ENCODE measurements around the gene PXYLP1.
"Not testable (repeated sequence)": the region's sequence is repeated elsewhere in the genome, so short reads cannot be mapped to it uniquely, and the experiment has no call there.

Gene PXYLP1

GRCh38 chr3:141294301-141294700 is 62.7 kb downstream of the PXYLP1 start:
- DNase-seq (ENCODE audit: low spot score): no peak

- peak; percentile 24 for DNase-seq (ENCODE audit: low spot score)
Observed at GRCh38 chr3:141294848-141295247, 63.2 kb downstream of the PXYLP1 start.

GRCh38 chr3:141300426-141300825 is 68.8 kb downstream of the PXYLP1 start:
- not testable (repeated sequence) for DNase-seq (ENCODE audit: low spot score)

- no peak for DNase-seq (ENCODE audit: low spot score)
Observed at GRCh38 chr3:141302364-141303141, 70.9 kb downstream of the PXYLP1 start.

GRCh38 chr3:141303481-141304223 is 72.0 kb downstream of the PXYLP1 start:
- peak; percentile 85 for DNase-seq (ENCODE audit: low spot score)

- no peak for DNase-seq (ENCODE audit: low spot score)
Observed at GRCh38 chr3:141305436-141305835, 73.8 kb downstream of the PXYLP1 start.

GRCh38 chr3:141306276-141306675 is 74.7 kb downstream of the PXYLP1 start:
- DNase-seq (ENCODE audit: low spot score): no peak

GRCh38 chr3:141306922-141307321 is 75.3 kb downstream of the PXYLP1 start:
- no peak for DNase-seq (ENCODE audit: low spot score)

- DNase-seq (ENCODE audit: low spot score): no peak
Observed at GRCh38 chr3:141307351-141308059, 75.9 kb downstream of the PXYLP1 start.

- no peak for DNase-seq (ENCODE audit: low spot score)
Observed at GRCh38 chr3:141308588-141309218, 77.1 kb downstream of the PXYLP1 start.

- no peak for DNase-seq (ENCODE audit: low spot score)
Observed at GRCh38 chr3:141311170-141311495, 79.5 kb downstream of the PXYLP1 start.

- peak; percentile 97 for DNase-seq (ENCODE audit: low spot score)
Observed at GRCh38 chr3:141311496-141312353, 80.1 kb downstream of the PXYLP1 start.

GRCh38 chr3:141312354-141313092 is 80.9 kb downstream of the PXYLP1 start:
- peak; percentile 62 for DNase-seq (ENCODE audit: low spot score)

- DNase-seq (ENCODE audit: low spot score): no peak
Observed at GRCh38 chr3:141313093-141313683, 81.6 kb downstream of the PXYLP1 start.

GRCh38 chr3:141314415-141314814 is 82.8 kb downstream of the PXYLP1 start:
- not testable (repeated sequence) for DNase-seq (ENCODE audit: low spot score)

- no peak for DNase-seq (ENCODE audit: low spot score)
Observed at GRCh38 chr3:141316851-141317250, 85.2 kb downstream of the PXYLP1 start.

GRCh38 chr3:141320399-141321108 is 88.9 kb downstream of the PXYLP1 start:
- DNase-seq (ENCODE audit: low spot score): no peak

- DNase-seq (ENCODE audit: low spot score): no peak
Observed at GRCh38 chr3:141321109-141321497, 89.5 kb downstream of the PXYLP1 start.

- DNase-seq (ENCODE audit: low spot score): no peak
Observed at GRCh38 chr3:141323936-141324704, 92.5 kb downstream of the PXYLP1 start.

Measured in hematopoietic multipotent progenitor cell treated with erythropoietin and hydrocortisone succinate and interleukin-3 and kit ligand, for 17 days (in vitro differentiated cells).